AG10803 (cell line): Measurements from ENCODE around the gene RFX7.

Source experiments
- DNase-seq: peaks from one replicate; pipeline ENCODE4 v3.0.0; 2010; ENCODE audit warnings: low read depth
- H3K4me3 ChIP-seq: 2 replicates; pipeline ENCODE4 v1.5.1; 2011; ENCODE audit warnings: mild to moderate bottlenecking, low read length, control low read depth
- TF ChIP-seq, protein P1 (sequence below): conservative IDR thresholded peaks from 2 replicates; pipeline ENCODE4 v1.5.1; 2011; ENCODE audit warnings: mild to moderate bottlenecking, low read length, control low read depth, inconsistent platforms

The RFX7 gene

DNA sequence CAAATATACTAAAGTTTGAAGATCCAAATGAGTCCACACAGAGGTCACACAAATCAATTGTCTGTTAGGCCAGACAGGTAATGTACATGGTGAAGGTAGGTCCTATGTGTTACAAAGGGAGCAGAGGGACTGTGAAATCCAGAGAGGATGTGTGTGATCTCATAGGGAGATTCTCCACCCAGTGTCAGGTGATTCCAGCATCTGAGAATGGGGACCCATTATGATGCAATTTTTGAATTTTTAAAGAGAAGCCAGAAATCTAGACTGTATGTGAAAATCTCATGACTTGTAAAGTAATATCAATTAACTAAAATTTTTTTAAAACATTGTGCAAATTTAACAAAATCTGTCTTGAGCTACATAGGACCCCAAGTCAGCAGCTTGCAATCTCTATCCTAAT lies 192.0 kb downstream of the RFX7 start:
- H3K4me3 ChIP-seq: no peak overlapping the region
- TF ChIP-seq, protein P1, sequence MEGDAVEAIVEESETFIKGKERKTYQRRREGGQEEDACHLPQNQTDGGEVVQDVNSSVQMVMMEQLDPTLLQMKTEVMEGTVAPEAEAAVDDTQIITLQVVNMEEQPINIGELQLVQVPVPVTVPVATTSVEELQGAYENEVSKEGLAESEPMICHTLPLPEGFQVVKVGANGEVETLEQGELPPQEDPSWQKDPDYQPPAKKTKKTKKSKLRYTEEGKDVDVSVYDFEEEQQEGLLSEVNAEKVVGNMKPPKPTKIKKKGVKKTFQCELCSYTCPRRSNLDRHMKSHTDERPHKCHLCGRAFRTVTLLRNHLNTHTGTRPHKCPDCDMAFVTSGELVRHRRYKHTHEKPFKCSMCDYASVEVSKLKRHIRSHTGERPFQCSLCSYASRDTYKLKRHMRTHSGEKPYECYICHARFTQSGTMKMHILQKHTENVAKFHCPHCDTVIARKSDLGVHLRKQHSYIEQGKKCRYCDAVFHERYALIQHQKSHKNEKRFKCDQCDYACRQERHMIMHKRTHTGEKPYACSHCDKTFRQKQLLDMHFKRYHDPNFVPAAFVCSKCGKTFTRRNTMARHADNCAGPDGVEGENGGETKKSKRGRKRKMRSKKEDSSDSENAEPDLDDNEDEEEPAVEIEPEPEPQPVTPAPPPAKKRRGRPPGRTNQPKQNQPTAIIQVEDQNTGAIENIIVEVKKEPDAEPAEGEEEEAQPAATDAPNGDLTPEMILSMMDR: no peak
- DNase-seq: no peak

GRCh38 chr15:56049577-56049976 lies 194.1 kb downstream of the RFX7 start:
- H3K4me3 ChIP-seq: no peak overlapping the region
- DNase-seq: no peak
- TF ChIP-seq, protein P1: no peak

DNA sequence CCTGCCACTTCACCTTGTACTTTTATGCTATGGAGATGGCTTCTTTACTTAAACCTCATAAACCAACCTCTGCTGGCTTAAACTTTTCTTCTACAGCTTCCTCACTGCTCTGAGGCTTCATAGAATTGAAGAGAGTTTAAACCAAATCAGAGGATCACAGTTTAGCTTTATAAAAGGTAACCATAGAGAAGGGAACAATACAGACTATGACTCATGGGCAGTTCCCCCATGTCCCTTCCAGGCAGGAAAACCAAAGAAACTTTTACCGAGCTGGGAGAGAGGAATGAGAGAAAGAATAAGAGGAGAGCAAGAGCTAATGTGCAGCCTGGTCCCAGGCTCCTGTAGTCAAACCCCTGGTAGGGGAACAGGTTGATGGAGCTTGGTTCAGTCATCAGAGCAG lies 196.3 kb downstream of the RFX7 start:
- H3K4me3 ChIP-seq: no peak overlapping the region
- TF ChIP-seq, protein P1: no peak
- no peak for DNase-seq

GRCh38 chr15:56045068-56045748 lies 198.5 kb downstream of the RFX7 start:
- TF ChIP-seq, protein P1: no peak
- H3K4me3 ChIP-seq: no peak overlapping the region
- DNase-seq: peak; percentile 42

- no peak overlapping the region for H3K4me3 ChIP-seq
- TF ChIP-seq, protein P1: no peak
- DNase-seq: no peak
Measured at GRCh38 chr15:56042982-56043980, 200.4 kb downstream of the RFX7 start.

- no peak for DNase-seq
- H3K4me3 ChIP-seq: no peak overlapping the region
- TF ChIP-seq, protein P1: no peak
Measured at GRCh38 chr15:56042498-56042897, 201.2 kb downstream of the RFX7 start.
